ENCODE data around the gene THRAP3. TPM values are rescaled to one million over a fixed set of nuclear protein-coding genes. Genes with fewer than 3 reads are reported as not detected.

The THRAP3 gene
- total RNA-seq, 1 donor from 2014 or later, result 80.6 TPM

DNA sequence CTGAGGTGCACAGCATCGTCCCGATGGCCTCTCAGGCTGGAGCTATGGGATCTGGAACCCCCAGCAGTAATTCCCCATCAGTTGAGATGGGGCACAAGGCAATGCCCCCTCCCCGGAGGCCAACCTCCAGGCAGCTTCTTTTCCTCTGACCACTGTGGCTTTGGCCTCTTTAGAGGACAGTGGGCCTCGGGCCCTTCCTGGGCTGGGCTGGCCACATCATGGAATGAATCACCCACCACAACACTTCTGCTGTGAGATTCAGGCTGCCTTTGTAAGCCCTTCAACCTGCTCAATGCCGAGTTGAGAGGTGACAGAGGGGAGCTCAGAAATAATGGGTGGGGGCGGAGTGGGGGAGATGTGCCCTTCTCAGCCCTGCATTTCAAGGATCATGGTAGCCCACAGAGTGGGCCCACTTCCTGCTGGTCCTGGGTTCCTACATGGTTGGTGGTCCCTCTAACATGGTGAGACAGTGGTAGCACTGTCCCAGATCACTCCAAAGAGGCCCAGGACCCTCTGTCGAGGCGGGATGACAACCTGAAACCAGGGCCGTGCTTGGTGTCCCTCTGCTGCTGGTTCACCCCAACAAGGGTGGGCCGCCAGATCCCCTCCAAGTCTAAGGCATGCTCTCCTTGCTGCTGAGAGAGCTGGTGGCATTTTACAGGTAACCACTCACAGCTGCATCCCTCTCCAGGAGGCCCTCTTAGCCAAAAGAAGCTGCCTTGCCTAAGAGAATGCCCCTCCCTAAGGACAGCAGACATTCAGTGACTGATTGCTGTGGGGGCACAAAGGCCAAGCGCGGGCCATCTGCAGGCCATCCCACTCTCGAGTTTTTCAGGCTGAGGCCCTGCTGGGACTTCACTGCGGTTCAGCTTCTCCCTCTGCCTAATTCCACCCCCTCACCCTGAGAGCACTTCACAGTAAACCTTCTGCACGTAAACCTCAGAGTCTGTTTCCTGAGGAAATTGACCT is 129.0 kb downstream of the THRAP3 start:
- DNase-seq, result no peak

GRCh38 chr1:36354486-36354885 is 130.2 kb downstream of the THRAP3 start:
- DNase-seq, result no peak

Small RNA genes lying within 50 kb of the gene (small RNA-seq; reads per million reads assigned to genes)
- not detected for gene RN7SL131P
- not detected for gene UBE2V2P4

Other genes with a start within 250 kb of the THRAP3 start
- gene TEKT2, start 140.3 kb upstream of the THRAP3 start, total RNA-seq, result 9.2 TPM
- 19.5 TPM for gene ADPRS, start 135.6 kb upstream of the THRAP3 start, total RNA-seq
- 1.1 TPM for gene COL8A2, start 99.2 kb upstream of the THRAP3 start, total RNA-seq
- gene TRAPPC3, start 75.0 kb upstream of the THRAP3 start, total RNA-seq, result 40.1 TPM
- gene MAP7D1, start 68.3 kb upstream of the THRAP3 start, total RNA-seq, result 49.6 TPM
- 3.0 TPM for gene SH3D21, start 81.9 kb downstream of the THRAP3 start, total RNA-seq
- gene EVA1B, start 99.2 kb downstream of the THRAP3 start, total RNA-seq, result 4.5 TPM
- 13.1 TPM for gene STK40, start 161.5 kb downstream of the THRAP3 start, total RNA-seq
- gene LSM10, start 173.5 kb downstream of the THRAP3 start, total RNA-seq, result 3.1 TPM
- gene OSCP1, start 226.0 kb downstream of the THRAP3 start, total RNA-seq, result 16.4 TPM
- gene MRPS15, start 239.9 kb downstream of the THRAP3 start, total RNA-seq, result 12.5 TPM